HCT116 (cell line): Measurements from ENCODE around the gene DNAJB7. TPM values are rescaled to one million over a fixed set of nuclear protein-coding genes. Genes with fewer than 3 reads are reported as not detected.

Source experiments
- ATAC-seq: fragments of 200-7000 bp; cut with Tn5 transposase; 2 replicates; pipeline ENCODE4 v1.9.1; 2020; ENCODE audit warnings: mild to moderate bottlenecking, moderate library complexity
- BruUV-seq: library from RNA; stranded (reverse); fragments of 400-500 nt; replicated peaks from 2 replicates; lab custom pipeline; 2021; lab: Mats Ljungman, UMichigan
- CTCF ChIA-PET: fragments of 300-600 bp; sonication (Branson Sonifier 250); formaldehyde crosslinking; loops from one replicate; lab custom pipeline; 2021; ENCODE audit warnings: antibody characterized with exemption; lab: Charles Lee
- POLR2A ChIA-PET: fragments of 300-600, 350-600 bp; sonication (Branson Sonifier 250); formaldehyde crosslinking; loops from one replicate; lab custom pipeline; 2021; ENCODE audit warnings: antibody characterized with exemption; lab: Charles Lee
- RAD21 ChIA-PET, 2 experiments: fragments of 300-600 bp; sonication (Branson Sonifier 250); formaldehyde crosslinking; loops; one replicate each; lab custom pipeline; 2023; ENCODE audit warnings: low total read pairs in 2 of 2; ENCODE audit not compliant: uncharacterized antibody in 2 of 2, unreplicated experiment in 2 of 2, low non-redundant PET in 1 of 2; lab: Charles Lee
- DNase-seq: peaks from one replicate; pipeline ENCODE4 v3.0.0-alpha.2; 2010; ENCODE audit warnings: low read depth, low spot score
- H2AFZ ChIP-seq: fragments of 200-600 bp; shearing (Covaris generic), sonication (generic); 2 replicates; pipeline ENCODE4 v1.6.1; 2017; ENCODE audit warnings: low read depth, mixed run types, mixed read lengths, antibody characterized with exemption, low read length; ENCODE audit not compliant: poor library complexity, severe bottlenecking
- H3K27ac ChIP-seq: 2 replicates; pipeline ENCODE4 v1.5.1; 2012; ENCODE audit warnings: low read depth, low read length
- H3K27me3 ChIP-seq: fragments of 200-600 bp; sonication (generic); 2 replicates; pipeline ENCODE4 v1.6.1; 2016; ENCODE audit warnings: mixed run types, low read length, mixed read lengths; ENCODE audit not compliant: insufficient read depth
- H3K36me3 ChIP-seq, 2 experiments: fragments of 200-500 bp in 1 of 2; fragments of 200-600 bp in 1 of 2; sonication (Bioruptor generic) in 1 of 2; sonication (generic) in 1 of 2; 2 replicates each; pipeline versions ENCODE4 v1.5.1 to v1.6.1; 2014 to 2016; ENCODE audit warnings: low read length in 2 of 2, inconsistent platforms in 1 of 2, mixed read lengths in 1 of 2, mixed run types in 1 of 2; ENCODE audit not compliant: insufficient read depth in 2 of 2, control insufficient read depth in 1 of 2
- H3K4me1 ChIP-seq, 2 experiments: fragments of 200-600 bp in 1 of 2; sonication (generic) in 1 of 2; 2 replicates each; pipeline versions ENCODE4 v1.5.1 to v1.6.1; 2012 to 2017; ENCODE audit warnings: low read length in 2 of 2, inconsistent platforms in 1 of 2, mild to moderate bottlenecking in 1 of 2, mixed read lengths in 1 of 2, mixed run types in 1 of 2, moderate library complexity in 1 of 2; ENCODE audit not compliant: insufficient read depth in 2 of 2, control insufficient read depth in 1 of 2
- H3K4me2 ChIP-seq: fragments of 200-600 bp; sonication (generic); 2 replicates; pipeline ENCODE4 v1.6.1; 2017; ENCODE audit warnings: mixed run types, low read length, mixed read lengths
- H3K4me3 ChIP-seq, 2 experiments: fragments of 200-600 bp in 1 of 2; sonication (generic) in 1 of 2; replicated peaks in 1 of 2; 2 replicates each; pipeline ENCODE4 v1.5.1; 2011 to 2016; ENCODE audit warnings: low read length in 2 of 2, control low read depth in 1 of 2, low read depth in 1 of 2, mild to moderate bottlenecking in 1 of 2, mixed read lengths in 1 of 2, mixed run types in 1 of 2
- H3K79me2 ChIP-seq: fragments of 200-600 bp; sonication (generic); 2 replicates; pipeline ENCODE4 v1.6.1; 2017; ENCODE audit warnings: mild to moderate bottlenecking, mixed run types, low read length, moderate library complexity, mixed read lengths; ENCODE audit not compliant: insufficient read depth
- H3K9ac ChIP-seq: fragments of 200-600 bp; sonication (generic); 2 replicates; pipeline ENCODE4 v1.6.1; 2016; ENCODE audit warnings: low read length, mixed read lengths
- H3K9me2 ChIP-seq: fragments of 200-600 bp; sonication (generic), shearing (Covaris generic); 2 replicates; pipeline ENCODE4 v1.6.1; 2017; ENCODE audit warnings: mixed run types, mild to moderate bottlenecking, moderate library complexity; ENCODE audit not compliant: insufficient read depth
- H3K9me3 ChIP-seq, 2 experiments: fragments of 200-500 bp in 1 of 2; fragments of 200-600 bp in 1 of 2; sonication (Bioruptor generic) in 1 of 2; sonication (generic) in 1 of 2; 2 replicates each; pipeline ENCODE4 v1.6.1; 2014 to 2017; ENCODE audit warnings: low read length in 2 of 2, mixed read lengths in 2 of 2, inconsistent platforms in 1 of 2, low read depth in 1 of 2, mild to moderate bottlenecking in 1 of 2, mixed run types in 1 of 2, moderate library complexity in 1 of 2; ENCODE audit not compliant: control insufficient read depth in 1 of 2, insufficient read depth in 1 of 2
- H4K20me1 ChIP-seq: fragments of 200-600 bp; sonication (generic), shearing (Covaris generic); 2 replicates; pipeline ENCODE4 v1.6.1; 2017; ENCODE audit warnings: mixed run types, mild to moderate bottlenecking, moderate library complexity; ENCODE audit not compliant: insufficient read depth
- EZH2 ChIP-seq: fragments of 200-600 bp; sonication (generic); IDR thresholded peaks from 2 replicates; pipeline ENCODE4 v1.6.1; 2017; ENCODE audit warnings: antibody characterized with exemption, mixed run types
- RAD21 ChIP-seq: IDR thresholded peaks from 2 replicates; pipeline ENCODE4 v1.6.1; 2012; ENCODE audit warnings: low read depth, mild to moderate bottlenecking
- TCF7L2 ChIP-seq: IDR thresholded peaks from 2 replicates; pipeline ENCODE4 v1.7.0; 2011; ENCODE audit warnings: borderline replicate concordance, inconsistent platforms; ENCODE audit not compliant: insufficient read depth, insufficient read length; ENCODE audit errors: extremely low read depth
- YY1 ChIP-seq: IDR thresholded peaks from 2 replicates; pipeline ENCODE4 v1.6.1; 2011; ENCODE audit warnings: low read length, low read depth, moderate library complexity, mild to moderate bottlenecking; ENCODE audit not compliant: insufficient replicate concordance; ENCODE audit errors: extremely low read depth
- ZBTB33 ChIP-seq: IDR thresholded peaks from 2 replicates; pipeline ENCODE4 v1.6.1; 2011; ENCODE audit warnings: mild to moderate bottlenecking, low read length, moderate library complexity; ENCODE audit not compliant: insufficient replicate concordance; ENCODE audit errors: extremely low read depth
- intact Hi-C: fragments of 100-400 bp; cut with micrococcal nuclease; formaldehyde crosslinking; loops from 2 replicates; pipeline ENCODE4 v1.10.0; 2022
- total RNA-seq: library from RNA; stranded (reverse); gene quantifications from one replicate; pipeline ENCODE4 v1.2.1, GENCODE V29; 2021; ENCODE audit not compliant: unreplicated experiment
- TF ChIP-seq, protein P1 (sequence below): IDR thresholded peaks from 2 replicates; pipeline ENCODE4 v1.6.1; 2012
- TF ChIP-seq, protein P2 (sequence below): IDR thresholded peaks from 2 replicates; pipeline ENCODE4 v1.6.1; 2012

DNAJB7 gene
- total RNA-seq, 1 experiment from 2014 or later = not detected

DNA sequence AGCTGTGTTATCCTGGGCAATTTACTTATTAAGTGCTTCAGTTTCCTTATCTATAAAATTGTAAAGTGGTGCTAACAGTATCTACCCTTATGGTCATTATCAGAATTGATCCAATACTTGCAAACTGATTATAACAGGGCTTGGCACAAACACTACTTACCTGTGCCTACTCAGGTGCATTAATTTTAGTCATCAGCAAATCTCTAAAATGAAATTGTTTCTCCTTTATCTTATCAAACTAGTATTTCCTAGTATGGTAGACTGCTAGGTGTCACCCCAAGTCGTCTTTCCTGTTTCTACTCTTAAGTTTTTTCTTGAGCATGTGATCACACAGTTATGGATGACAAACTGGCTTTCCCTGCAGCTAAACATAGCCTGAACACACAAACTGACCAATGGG, 38.5 kb downstream of the DNAJB7 start:
- Histone ChIP-seq H3K4me1 (peaks cover 0 to 19% of the 10 kb centered on the region in 2 experiments; a peak in 1 of 4 replicates), H3K4me2 (no peak overlapping the region), H3K79me2 (peaks cover 6% of the 10 kb centered on the region), H3K9ac (no peak overlapping the region), H3K9me2 (no peaks in the 10 kb centered on the region), H2AFZ (no peak overlapping the region), H3K36me3 (peaks cover 0 to 17% of the 10 kb centered on the region in 2 experiments; a peak in 3 of 4 replicates), H3K27ac (no peak overlapping the region), H4K20me1 (no peaks in the 10 kb centered on the region), H3K9me3 (no peaks in the 10 kb centered on the region)
- intact Hi-C loops = no loop called here
- ChIA-PET RAD21 (no interaction called here), CTCF (no interaction called here), POLR2A (no interaction called here)
- no peak for DNase-seq
- BruUV-seq = no TSS peak
- ATAC-seq = no peak
- TF ChIP-seq TCF7L2 = no peak
- TF ChIP-seq, protein P1, sequence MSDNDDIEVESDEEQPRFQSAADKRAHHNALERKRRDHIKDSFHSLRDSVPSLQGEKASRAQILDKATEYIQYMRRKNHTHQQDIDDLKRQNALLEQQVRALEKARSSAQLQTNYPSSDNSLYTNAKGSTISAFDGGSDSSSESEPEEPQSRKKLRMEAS = no peak
- TF ChIP-seq ZBTB33 = no peak
- TF ChIP-seq EZH2 = no peak
- no peak for TF ChIP-seq RAD21
- TF ChIP-seq, protein P2, sequence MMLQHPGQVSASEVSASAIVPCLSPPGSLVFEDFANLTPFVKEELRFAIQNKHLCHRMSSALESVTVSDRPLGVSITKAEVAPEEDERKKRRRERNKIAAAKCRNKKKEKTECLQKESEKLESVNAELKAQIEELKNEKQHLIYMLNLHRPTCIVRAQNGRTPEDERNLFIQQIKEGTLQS = no peak
- no peak for TF ChIP-seq YY1
- TF ChIP-seq, all 23 proteins: peak for 0
- H3K4me3 ChIP-seq = no peak overlapping the region
- no peaks in the 10 kb centered on the region for H3K27me3 ChIP-seq
